HG03442 (cell line): Measurements from ENCODE around the gene MTREX.

Experiments used
- ATAC-seq: cut with Tn5 transposase; IDR thresholded peaks from one replicate; pipeline ENCODE4 v1.9.1; 2021; ENCODE audit warnings: mild to moderate bottlenecking, moderate library complexity; ENCODE audit not compliant: unreplicated experiment

MTREX gene

DNA sequence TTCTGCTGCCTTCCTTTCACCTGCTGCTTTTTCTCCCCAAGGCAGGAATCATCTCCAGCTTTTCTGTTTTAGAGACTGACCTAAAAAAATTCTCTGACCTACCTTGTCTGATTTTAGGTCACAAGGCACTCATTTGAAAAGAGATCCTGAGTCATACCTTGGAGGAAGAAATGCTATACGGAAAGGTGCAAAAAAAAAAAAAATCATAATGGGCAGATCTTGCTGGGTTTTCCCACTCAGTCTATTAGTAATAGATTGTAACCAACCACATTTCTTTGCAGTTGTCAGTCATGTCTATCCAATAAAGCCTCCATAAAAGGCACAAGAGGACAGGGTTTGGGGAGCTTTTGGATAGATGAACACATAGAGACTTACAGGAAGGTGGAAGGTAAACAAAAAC lies 70.0 kb downstream of the MTREX start:
- ATAC-seq = no peak

DNA sequence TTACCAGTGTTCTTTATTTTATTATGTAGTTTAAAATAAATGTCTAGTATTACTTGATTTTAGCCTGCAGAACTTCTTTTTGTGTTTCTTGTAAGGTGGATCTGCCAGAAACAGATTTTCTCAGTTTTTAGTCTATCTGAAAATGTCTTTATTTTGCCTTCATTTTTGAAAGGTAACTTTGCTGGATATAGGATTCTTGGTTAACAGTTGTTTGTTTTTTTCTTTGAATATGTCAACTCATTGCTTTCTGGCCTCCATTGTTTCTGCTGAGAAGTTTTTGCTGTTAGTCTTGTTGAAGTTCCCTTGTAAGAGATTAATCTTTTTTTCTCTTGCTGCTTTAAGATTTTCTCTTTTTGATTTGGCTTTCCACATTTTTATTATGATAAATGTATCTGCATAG lies 75.5 kb downstream of the MTREX start:
- ATAC-seq = no peak

DNA sequence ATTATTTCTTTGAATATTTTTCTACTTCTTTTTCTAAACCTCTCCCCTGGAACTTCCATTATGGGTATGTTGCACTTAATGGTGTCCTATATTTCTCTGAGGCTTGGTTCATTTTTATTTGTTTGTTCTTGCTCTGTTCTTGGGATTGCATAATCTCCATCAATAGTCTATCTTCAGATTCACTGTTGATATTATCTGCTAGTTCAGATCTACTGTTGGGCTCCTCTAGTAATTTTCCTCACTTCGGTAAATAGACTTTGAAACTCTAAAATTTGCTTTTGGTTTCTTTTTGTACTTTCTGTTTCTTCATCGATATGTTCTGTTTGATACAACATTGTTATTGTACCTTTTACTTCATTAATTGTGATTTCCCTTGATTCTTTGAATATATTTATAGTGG lies 76.3 kb downstream of the MTREX start:
- no peak for ATAC-seq

DNA sequence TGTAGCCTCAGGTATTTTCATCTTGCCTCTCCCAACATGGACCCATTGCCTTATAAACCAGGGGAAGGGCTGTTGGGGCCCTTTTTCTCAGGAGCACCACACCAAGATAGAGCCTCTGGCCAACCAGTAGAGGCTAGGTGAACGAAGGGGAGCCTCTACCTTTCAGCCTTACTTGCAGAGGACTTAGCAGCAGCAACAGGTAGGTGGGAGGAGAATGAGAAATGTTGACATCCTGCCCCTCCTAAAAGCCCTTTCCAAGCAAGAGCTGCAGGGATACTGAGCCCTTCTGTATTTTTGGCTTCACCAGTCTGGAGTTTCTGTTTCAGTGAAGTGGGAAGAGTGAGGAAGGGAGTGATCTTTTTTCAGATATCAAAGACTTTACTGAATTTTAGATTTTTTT lies 77.4 kb downstream of the MTREX start:
- ATAC-seq = no peak

DNA sequence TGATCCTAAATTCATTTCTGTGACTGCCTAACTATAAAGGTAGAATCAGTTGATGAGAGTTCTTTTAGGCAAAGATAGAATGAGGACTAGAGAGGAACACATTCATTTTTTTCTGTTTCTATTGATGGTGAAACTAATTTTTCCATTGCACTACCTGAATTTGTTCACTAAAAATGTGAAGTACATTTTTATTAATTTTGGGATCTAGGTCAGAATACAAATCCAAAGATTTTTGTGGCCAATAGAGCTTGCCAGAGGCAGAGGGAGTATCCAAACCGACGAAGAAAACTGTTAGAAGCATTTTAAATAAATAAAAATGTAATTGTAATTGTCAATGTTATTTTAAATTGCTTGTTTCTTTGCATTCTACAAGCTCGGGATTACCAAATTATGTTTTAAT lies 78.1 kb downstream of the MTREX start:
- ATAC-seq = no peak

DNA sequence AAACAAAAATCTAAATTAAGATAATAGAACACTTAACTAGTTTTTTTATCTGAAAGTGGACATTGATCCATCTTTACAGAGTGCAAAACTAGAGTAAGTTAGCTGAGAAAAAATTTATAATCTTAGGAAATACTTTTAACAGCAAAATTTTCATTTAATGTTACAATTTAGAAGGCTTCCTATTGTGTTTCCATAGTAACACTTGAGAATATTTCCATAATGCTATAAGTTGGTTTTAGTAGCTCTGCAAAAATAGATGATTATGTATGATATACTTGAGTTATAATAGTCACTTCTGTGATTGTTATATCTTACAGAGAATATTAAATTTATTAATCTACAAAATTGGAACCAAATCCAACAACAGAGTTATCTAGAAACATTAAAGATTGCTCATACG lies 78.6 kb downstream of the MTREX start:
- ATAC-seq = no peak

DNA sequence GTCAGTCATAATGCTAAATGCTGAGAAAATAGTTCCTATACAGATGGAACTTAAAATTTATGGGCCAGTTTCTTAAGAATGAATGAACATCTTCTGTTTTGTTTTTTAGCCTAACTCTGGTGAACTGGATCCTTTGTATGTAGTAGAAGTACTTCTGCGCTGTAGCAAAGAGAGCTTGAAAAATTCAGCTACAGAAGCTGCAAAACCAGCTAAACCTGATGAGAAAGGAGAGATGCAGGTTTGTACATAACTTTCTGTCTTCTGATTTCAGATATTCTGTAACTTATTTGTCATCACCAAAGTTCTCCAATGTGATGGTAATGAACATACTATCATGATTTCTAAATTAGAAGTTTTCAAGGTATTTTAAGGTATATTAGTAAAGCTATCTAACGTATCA lies 80.1 kb downstream of the MTREX start:
- no peak for ATAC-seq

DNA sequence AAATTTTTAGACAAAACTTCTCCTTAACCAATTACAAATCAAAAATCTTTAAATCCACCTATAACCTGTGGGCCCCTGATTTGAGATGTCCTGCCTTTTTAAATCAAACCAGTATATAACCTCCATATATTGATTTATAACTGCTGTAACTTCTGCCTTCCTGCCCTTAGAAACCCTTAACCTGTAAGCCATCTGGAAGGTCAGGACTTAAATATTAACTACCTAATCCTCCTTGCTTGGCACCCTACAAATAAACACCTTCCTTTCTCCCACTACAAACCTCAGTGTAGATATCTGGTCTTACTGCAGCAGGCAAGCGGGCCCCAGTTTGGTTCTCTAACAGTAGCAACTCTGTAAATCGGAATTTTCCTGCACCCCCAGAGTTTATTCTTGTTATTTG lies 83.9 kb downstream of the MTREX start:
- no peak for ATAC-seq

DNA sequence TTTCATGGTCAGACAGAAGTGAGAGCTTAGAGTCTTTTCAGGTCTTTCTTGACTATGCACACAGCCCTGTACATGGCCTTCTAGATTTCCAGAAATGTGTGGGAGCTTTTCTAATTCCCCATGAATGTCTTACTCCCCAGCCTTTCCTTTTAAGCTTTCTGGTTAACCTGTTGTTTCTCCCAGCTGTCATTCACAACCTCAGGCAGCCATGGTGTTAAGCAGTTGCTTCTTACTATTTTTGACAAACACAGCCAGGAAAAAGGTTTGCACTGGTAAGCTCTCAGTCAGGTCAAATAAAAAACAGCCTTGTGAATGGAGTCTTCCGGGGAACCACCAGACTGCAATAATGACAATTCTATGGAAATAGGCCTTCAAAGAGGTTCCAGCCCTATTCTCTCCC lies 84.9 kb downstream of the MTREX start:
- ATAC-seq = no peak

DNA sequence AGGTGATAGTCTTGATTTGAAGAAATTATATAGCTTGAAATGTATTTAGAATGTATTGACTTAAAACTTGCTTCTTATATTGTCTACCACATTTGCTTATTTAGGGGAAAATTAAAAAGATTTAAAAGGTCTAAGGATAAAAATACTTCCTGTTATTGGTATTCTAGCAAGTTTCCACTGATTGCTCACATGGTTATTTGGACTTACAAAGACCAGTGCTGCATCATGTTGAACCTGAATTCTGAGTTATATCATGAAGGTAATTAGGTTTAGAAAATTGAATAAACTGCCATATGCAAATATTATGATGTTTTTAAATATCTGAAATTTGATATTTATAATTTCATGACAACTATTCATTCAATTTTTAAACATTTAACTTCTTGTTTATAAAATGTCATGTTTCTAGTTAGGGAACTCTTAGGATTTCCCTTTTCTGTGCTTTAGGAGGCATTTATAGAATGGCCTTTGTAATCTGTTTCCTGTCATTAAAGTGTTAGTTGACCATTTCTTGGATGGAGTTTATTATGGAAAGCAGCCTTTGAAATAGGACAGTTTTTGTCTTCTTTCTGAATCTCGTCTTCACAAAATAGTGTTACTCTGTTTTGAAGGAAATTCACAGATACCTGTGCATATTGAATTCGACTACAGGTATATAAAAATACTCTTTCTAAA lies 85.8 kb downstream of the MTREX start:
- no peak for ATAC-seq

DNA sequence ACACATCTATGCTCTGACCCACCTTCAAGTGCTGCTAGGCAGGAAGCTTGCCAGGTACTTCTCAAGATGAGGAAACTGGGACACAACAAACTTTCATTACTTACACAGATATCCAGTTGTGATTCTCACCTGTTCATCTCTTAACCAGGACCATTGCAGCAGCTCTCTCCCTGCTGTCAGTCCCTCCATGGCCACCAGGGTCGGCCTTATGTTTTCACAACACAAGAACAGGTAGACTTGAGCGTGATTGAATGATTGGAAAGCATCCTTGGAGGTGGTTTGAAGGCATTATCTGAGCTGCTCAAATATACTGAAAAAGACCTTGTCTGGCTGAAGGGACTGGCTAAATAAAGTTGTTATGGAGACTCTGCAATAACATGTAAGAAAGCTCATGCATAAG lies 94.4 kb downstream of the MTREX start:
- ATAC-seq = no peak

DNA sequence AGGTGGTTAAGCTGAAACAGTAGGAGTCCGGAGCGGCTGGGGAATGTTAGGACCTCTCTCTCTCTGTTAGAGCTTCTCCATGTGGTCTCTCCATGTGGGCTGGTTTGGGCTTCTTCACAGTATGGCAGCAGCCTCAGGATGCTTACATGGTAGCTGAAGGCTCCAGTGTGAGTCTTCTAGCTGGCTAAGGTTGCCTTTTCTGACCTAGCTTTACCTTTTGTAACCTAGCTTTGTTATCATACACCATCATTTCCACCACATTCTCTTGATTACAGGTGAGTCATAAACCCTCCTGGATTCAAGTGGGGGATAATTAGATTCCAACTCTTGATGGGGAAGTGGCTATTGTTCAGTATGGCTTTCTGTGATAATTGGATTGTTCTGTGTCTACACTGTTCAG lies 98.5 kb downstream of the MTREX start:
- ATAC-seq = no peak

DNA sequence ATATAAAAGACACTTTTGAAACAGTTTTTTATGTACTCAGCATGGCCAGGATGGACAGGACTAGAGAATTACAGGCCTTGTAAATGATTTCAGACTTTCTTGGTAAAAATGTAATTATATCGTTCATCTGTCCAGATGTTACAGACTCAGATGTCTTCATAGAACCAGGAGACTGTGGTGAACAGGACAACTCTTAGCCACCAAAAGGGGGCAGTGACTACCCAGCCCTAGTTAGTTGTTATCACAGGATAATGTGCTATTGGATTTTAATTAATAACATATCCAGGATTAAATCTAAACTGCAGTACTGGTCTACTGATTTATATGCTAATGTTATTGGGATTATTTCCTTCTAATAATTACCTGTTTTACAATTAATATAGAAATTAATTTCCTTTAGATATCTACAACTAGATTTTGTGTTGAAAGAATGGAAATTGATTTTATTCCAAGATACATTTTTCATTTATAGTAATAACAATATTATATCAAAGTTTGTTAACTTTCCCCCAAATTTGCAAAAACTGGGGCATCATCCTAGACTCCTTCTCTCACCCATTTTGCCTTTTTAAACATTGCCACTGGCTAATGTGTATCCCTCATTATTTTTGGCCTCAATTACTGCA lies 99.4 kb downstream of the MTREX start:
- no peak for ATAC-seq

DNA sequence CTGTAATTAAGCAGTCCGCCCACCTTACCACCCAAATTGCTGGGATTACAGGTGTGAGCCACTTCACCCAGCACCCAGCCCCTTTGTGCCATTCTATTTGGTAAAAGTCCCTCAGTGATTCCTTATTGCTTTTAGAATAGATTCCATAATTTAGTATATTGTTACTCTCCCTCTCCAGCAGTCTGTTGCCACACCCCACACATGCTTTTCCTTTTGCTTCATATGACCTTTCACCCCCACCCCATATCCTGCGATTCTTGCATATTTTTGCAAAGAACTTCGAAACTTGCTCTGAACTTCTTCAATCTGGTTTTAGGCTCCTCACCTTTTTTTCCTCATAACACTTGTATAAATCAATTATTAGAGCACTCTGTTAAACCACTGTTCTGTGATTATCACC lies 100.2 kb downstream of the MTREX start:
- ATAC-seq = no peak

DNA sequence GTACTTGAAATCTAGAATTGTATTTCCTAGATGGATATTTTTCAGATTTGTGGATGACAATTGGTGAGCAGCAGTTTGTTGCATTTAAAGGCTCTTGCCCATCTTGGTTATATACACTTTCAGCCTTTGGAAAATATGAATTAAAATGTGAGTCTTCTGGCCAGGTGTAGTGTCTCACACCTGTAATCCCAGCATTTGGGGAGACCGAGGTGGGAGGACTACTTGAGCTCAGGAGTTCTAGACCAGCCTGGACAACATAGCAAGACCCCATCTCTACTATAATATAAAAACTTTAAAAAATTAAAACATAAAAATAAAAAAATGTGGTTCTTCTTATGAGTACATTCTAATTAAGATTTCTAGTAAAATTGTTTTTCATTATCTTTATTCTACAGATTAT lies 102.0 kb downstream of the MTREX start:
- no peak for ATAC-seq

DNA sequence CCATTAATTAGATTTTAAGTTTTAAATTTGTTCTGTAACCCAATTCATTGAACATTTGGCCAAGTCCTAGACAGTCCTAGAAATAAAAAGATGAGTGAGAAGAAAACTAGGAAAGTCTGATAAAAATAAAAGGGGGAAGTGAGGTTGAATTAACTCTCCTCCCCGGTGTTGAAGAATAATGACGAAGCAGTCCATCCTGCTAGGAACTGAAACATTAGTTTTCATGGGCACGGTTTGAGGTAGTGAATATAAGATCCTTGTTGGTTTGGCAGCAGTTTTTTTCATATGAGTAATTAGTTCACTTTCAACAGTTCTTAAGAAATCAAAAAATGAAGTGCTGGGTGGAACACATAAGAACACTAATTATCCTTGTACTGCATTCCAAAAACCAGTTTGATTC lies 103.1 kb downstream of the MTREX start:
- ATAC-seq = no peak

DNA sequence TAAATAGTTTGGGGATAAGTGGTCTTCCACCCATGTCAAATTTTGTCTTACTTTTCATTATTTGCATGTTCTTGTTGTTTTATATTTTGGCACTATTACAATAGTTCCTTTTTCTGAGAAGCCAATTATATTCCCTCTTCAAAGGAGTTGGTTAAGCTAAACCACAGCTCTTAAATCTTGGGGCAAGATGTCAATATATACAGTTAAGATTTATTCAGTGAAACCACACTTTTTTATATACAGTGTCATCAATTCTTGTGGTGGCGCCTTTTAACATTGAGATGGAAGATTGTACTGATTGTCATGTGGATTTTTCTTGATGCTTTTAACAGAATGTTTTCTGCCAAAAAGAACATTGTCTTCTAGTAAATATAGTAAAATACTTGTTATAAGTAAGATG lies 104.1 kb downstream of the MTREX start:
- no peak for ATAC-seq

DNA sequence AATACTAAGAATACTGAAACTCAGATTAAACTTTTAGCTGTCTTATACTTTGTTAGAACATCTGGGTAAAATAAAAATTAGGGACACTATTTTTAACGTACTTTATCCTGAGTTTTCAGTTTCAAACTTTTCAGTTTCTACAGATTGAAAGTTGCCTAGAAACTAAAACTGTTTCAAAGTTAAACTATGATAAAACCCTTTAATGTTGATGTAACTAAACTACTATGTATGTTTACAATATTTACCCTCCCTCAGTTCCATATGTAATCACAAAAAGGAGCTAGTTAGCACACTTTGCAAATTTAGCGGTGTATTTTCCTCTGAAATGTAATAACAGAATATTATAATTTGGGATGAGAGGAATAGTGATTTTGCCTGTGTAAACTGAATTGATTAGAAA lies 105.9 kb downstream of the MTREX start:
- no peak for ATAC-seq

DNA sequence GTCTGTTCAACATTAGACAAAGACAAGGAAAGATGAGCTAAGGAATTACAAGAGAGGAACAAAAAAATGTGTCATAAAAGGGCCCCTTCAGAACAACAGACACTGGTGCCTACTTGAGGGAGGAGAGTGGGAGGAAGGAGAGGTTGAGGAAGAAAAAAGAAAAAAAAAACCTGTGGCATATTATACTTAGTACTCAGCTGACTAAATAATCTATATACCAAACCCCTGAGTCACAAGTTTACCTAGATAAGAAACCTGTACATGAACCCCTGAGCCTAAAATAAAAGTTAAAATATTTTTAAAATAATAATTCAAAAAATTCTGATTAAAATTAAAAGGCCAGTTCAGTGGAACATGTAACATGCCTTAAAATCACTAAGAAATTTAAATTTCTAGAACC lies 107.3 kb downstream of the MTREX start:
- ATAC-seq = no peak

DNA sequence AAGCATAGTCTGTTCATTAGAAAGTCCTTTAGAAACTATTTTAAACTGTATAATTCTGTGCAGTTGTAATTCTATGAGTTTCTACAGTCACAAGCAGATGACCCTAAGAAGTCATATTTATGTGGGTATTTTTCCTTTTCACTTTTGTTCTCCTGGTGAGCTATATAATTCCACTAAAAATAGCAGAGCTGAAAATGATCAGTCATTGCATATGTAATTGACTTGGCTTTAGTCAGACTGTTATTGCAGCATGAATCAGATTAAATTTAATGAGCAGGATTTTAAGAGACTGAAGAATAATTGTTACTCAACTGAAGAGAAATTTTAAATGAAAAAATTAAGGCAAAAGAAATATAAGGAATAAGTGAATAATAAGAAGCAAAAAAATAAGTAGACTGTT lies 108.5 kb downstream of the MTREX start:
- no peak for ATAC-seq

DNA sequence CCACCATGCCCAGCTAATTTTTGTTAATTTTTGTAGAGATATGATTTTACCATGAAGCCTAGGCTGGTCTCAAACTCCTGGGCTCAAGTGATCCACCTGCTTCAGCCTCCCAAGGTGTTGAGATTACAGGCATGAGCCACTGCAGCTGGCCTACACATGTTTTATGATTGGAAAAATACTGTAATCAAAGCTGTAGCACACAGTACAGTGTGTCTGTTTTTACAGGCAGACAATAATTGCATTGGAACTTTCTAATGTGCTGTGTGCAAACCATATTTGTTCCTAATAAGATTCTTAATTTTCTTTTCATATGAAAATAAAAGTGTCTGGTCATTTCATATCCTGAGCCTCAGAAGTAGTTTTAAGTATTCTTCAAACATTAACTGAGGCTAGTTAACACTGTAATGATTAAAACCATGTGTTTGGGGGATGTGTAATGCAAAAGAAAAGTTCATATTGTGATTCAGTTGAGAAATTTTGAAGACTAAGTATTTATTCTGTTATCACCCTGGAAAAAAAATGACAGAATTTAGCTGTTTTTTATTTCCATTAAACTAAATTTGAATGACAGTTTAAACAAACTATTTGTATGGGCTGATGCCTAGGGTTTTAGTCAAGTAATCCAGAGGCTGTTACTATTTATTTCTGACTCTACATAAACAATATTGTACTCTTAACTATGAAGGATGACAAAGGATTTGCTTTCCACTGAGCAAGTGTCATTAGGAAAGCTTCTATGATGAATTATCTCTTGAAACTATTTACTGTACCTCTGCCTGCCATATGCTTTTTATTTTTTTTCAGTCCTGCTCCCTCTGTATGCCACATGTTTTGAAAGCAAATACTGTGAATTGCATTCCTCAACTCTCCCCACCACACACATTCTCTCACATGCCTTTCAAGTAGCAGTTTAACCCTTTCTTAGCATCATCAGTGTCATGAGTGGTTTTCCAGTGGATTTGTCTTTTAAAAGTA lies 111.5 kb downstream of the MTREX start:
- ATAC-seq = no peak

DNA sequence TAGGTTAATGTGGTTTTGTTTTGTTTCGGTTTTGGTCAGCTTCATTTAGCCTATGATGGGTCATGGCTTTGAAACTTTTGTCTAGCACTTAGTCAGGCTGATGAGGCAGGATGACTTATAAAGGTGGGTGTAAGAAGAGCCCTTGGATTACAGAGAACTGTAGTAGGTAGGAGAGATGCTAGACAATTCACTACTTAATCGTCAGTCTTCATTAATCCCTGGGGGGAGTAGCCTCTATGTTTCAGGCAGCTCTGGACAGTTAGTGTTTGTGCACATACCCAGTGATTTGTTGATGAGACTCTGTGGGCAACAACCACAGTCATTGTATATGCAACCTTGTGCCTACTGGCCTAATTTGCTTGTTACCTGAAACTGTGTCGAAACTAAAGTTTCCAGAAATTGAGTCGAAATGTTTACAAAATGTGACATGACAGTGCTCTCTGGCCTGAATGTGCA lies 113.3 kb downstream of the MTREX start:
- ATAC-seq = peak; percentile 96
